H1 (cell line): ENCODE results near the gene L3MBTL3. TPM values are rescaled to one million over a fixed set of nuclear protein-coding genes. Genes with fewer than 3 reads are reported as not detected.

ENCODE experiments used
- HDAC6 ChIP-seq: IDR thresholded peaks from one replicate; pipeline ENCODE4 v1.7.1; 2012; ENCODE audit warnings: low read depth, mild to moderate bottlenecking, inconsistent platforms, low read length, moderate library complexity
- KDM4A ChIP-seq: IDR thresholded peaks from one replicate; pipeline ENCODE4 v1.7.1; 2012; ENCODE audit warnings: low read depth, mild to moderate bottlenecking, moderate library complexity, low read length, inconsistent platforms; ENCODE audit not compliant: severe bottlenecking
- SP1 ChIP-seq: IDR thresholded peaks from 2 replicates; pipeline ENCODE4 v1.6.1; 2011; ENCODE audit warnings: low read depth, low read length
- SP2 ChIP-seq: IDR thresholded peaks from 2 replicates; pipeline ENCODE4 v1.6.1; 2012; ENCODE audit warnings: mild to moderate bottlenecking, low read length, inconsistent platforms
- TAF7 ChIP-seq: optimal IDR thresholded peaks from 2 replicates; pipeline ENCODE3; 2011; ENCODE audit warnings: low read depth, mild to moderate bottlenecking, inconsistent platforms, low read length, moderate library complexity, borderline replicate concordance
- TCF12 ChIP-seq: IDR thresholded peaks from 2 replicates; pipeline ENCODE4 v1.6.1; 2011; ENCODE audit warnings: low read depth, mild to moderate bottlenecking, low read length
- TEAD4 ChIP-seq: IDR thresholded peaks from 2 replicates; pipeline ENCODE4 v1.6.1; 2012; ENCODE audit warnings: low read depth, low read length, inconsistent platforms, mixed read lengths
- polyA plus RNA-seq, 7 experiments: library from polyadenylated mRNA; depleted of rRNA in 3 of 7; stranded (reverse) in 5 of 7; unstranded in 2 of 7; fragments of >200 nt in 5 of 7; fragments of 200-250 nt in 2 of 7; gene quantifications; 1 replicate in 5 of 7; 2 replicates in 1 of 7; 4 replicates in 1 of 7; pipeline versions ENCODE4 v1.2.1 to v1.2.3, GENCODE V29; 2011 to 2013; ENCODE audit warnings: missing spikeins in 2 of 7, mixed read lengths in 2 of 7
- total RNA-seq: library from RNA; stranded (reverse); fragmentation: NEBNext Ultra II Directional; extraction: Animal tissue kit (Norgen Biotek cat#: 25700); gene quantifications from 2 replicates; pipeline ENCODE4 v1.2.1, GENCODE V29; 2021
- TF ChIP-seq, protein P1 (sequence below): fragments of 300-600 bp; sonication (generic); IDR thresholded peaks from 2 replicates; pipeline ENCODE4 v1.7.1; 2012; ENCODE audit warnings: low read length, moderate library complexity, mild to moderate bottlenecking, inconsistent platforms; ENCODE audit not compliant: insufficient replicate concordance

Gene L3MBTL3
- total and polyA plus RNA-seq, 2 of the 8 experiments (the other 6 are each of a cell fraction or from before 2014, with no cell fraction given), result 3.9 to 17.2 TPM

DNA sequence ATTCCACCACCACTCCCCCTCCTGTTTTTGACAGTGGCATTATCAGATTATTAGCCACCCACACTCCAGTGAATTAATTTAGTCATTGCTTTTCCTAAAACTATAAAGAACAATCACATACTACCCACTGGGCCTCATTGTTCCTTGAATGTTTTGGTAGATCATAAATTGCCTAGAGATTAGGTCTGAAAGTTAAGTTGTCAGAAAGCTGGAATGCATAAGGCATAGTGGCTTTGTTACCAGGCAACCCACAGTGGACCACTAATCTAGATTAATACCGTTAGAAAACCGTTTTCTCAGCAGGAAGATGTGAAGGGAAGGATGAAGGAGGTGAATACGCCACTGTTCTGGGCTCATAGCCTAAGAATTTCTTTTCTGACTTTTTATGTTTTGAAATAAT lies 128.7 kb downstream of the L3MBTL3 start (continued):
- TF ChIP-seq, protein P1, sequence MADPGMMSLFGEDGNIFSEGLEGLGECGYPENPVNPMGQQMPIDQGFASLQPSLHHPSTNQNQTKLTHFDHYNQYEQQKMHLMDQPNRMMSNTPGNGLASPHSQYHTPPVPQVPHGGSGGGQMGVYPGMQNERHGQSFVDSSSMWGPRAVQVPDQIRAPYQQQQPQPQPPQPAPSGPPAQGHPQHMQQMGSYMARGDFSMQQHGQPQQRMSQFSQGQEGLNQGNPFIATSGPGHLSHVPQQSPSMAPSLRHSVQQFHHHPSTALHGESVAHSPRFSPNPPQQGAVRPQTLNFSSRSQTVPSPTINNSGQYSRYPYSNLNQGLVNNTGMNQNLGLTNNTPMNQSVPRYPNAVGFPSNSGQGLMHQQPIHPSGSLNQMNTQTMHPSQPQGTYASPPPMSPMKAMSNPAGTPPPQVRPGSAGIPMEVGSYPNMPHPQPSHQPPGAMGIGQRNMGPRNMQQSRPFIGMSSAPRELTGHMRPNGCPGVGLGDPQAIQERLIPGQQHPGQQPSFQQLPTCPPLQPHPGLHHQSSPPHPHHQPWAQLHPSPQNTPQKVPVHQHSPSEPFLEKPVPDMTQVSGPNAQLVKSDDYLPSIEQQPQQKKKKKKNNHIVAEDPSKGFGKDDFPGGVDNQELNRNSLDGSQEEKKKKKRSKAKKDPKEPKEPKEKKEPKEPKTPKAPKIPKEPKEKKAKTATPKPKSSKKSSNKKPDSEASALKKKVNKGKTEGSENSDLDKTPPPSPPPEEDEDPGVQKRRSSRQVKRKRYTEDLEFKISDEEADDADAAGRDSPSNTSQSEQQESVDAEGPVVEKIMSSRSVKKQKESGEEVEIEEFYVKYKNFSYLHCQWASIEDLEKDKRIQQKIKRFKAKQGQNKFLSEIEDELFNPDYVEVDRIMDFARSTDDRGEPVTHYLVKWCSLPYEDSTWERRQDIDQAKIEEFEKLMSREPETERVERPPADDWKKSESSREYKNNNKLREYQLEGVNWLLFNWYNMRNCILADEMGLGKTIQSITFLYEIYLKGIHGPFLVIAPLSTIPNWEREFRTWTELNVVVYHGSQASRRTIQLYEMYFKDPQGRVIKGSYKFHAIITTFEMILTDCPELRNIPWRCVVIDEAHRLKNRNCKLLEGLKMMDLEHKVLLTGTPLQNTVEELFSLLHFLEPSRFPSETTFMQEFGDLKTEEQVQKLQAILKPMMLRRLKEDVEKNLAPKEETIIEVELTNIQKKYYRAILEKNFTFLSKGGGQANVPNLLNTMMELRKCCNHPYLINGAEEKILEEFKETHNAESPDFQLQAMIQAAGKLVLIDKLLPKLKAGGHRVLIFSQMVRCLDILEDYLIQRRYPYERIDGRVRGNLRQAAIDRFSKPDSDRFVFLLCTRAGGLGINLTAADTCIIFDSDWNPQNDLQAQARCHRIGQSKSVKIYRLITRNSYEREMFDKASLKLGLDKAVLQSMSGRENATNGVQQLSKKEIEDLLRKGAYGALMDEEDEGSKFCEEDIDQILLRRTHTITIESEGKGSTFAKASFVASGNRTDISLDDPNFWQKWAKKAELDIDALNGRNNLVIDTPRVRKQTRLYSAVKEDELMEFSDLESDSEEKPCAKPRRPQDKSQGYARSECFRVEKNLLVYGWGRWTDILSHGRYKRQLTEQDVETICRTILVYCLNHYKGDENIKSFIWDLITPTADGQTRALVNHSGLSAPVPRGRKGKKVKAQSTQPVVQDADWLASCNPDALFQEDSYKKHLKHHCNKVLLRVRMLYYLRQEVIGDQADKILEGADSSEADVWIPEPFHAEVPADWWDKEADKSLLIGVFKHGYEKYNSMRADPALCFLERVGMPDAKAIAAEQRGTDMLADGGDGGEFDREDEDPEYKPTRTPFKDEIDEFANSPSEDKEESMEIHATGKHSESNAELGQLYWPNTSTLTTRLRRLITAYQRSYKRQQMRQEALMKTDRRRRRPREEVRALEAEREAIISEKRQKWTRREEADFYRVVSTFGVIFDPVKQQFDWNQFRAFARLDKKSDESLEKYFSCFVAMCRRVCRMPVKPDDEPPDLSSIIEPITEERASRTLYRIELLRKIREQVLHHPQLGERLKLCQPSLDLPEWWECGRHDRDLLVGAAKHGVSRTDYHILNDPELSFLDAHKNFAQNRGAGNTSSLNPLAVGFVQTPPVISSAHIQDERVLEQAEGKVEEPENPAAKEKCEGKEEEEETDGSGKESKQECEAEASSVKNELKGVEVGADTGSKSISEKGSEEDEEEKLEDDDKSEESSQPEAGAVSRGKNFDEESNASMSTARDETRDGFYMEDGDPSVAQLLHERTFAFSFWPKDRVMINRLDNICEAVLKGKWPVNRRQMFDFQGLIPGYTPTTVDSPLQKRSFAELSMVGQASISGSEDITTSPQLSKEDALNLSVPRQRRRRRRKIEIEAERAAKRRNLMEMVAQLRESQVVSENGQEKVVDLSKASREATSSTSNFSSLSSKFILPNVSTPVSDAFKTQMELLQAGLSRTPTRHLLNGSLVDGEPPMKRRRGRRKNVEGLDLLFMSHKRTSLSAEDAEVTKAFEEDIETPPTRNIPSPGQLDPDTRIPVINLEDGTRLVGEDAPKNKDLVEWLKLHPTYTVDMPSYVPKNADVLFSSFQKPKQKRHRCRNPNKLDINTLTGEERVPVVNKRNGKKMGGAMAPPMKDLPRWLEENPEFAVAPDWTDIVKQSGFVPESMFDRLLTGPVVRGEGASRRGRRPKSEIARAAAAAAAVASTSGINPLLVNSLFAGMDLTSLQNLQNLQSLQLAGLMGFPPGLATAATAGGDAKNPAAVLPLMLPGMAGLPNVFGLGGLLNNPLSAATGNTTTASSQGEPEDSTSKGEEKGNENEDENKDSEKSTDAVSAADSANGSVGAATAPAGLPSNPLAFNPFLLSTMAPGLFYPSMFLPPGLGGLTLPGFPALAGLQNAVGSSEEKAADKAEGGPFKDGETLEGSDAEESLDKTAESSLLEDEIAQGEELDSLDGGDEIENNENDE, result no peak
- no peak for TF ChIP-seq HDAC6
- no peak for TF ChIP-seq TAF7
- TF ChIP-seq KDM4A, result no peak
- TF ChIP-seq SP1, result no peak
- no peak for TF ChIP-seq TCF12
- TF ChIP-seq SP2, result no peak
- no peak for TF ChIP-seq TEAD4
